Colonic mucosa (tissue), 4 donors: Measurements from ENCODE around the gene CDH4. TPM values are rescaled to one million over a fixed set of nuclear protein-coding genes. Genes with fewer than 3 reads are reported as not detected.

Source experiments
- DNase-seq: peaks from one replicate; pipeline ENCODE4 v3.0.0-alpha.2; 2020
- H3K27ac ChIP-seq: fragments of 200-600 bp; one replicate; pipeline ENCODE4 v1.8.0; 2021
- H3K27me3 ChIP-seq: fragments of 200-600 bp; one replicate; pipeline ENCODE4 v1.8.0; 2021
- H3K36me3 ChIP-seq: fragments of 200-600 bp; one replicate; pipeline ENCODE4 v1.8.0; 2021
- H3K4me1 ChIP-seq: fragments of 200-600 bp; one replicate; pipeline ENCODE4 v1.8.0; 2021; ENCODE audit warnings: mild to moderate bottlenecking
- H3K4me3 ChIP-seq: fragments of 200-600 bp; one replicate; pipeline ENCODE4 v1.8.0; 2021
- H3K9ac ChIP-seq, 2 donors: one replicate each; pipeline ENCODE4 v1.7.0; 2013; ENCODE audit warnings: control low read depth in 2 of 2, low read depth in 2 of 2, low read length in 2 of 2
- H3K9me3 ChIP-seq: fragments of 200-600 bp; one replicate; pipeline ENCODE4 v1.8.0; 2021
- intact Hi-C: fragments of 100-400 bp; cut with DNase I; formaldehyde crosslinking; loops from one replicate; pipeline ENCODE4 v1.14.1; 2022
- total RNA-seq, 2 donors: library from RNA; stranded (reverse); fragmentation: NEBNext Ultra II Directional in 1 of 2; extraction: Animal tissue kit (Norgen Biotek cat#: 25700) in 1 of 2; gene quantifications; one replicate each; pipeline ENCODE4 v1.2.1, GENCODE V29; 2021
- TF ChIP-seq, protein P1 (sequence below): fragments of 200-600 bp; IDR thresholded peaks from one replicate; pipeline ENCODE4 v1.8.0; 2022; ENCODE audit warnings: antibody characterized with exemption, mild to moderate bottlenecking
- donor health status: healthy.
- donor health status: DM: no; HTN: no; CAD: no.
- donor health status: DM: no; HTN: no; CAD: no.

CDH4 gene
- total RNA-seq, 2 donors from 2014 or later = 0.08 TPM; not detected in 1

DNA sequence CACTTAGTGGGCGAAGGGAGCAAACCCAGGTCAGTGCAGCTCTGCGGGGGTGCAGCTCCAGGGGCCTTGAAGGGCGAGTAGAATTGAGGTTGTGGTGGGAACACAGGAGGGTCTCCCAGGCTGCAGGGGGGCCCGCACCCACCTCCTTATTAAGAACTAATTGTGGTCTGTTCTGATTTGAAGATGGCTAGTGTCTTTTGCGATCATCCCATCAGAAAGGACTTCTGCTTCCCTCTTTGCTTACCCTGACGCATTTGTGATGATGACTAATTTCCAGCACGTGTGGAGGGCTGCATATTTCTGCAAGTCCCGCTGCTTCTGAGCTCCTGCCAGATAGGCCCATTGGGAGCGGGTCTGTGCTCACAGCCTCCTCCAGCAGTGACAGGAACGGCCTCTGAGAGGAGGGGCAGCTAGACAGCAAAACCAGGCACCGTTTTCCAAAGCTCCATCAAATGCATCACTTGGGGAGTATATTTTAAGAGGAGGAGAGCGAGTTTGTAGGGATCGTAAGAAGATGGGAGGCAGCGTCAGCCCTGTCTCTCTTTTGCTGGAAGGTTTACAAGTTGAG lies 268.9 kb downstream of the CDH4 start:
- Histone ChIP-seq H3K4me3 (no peak overlapping the region), H3K9me3 (no peaks in the 10 kb centered on the region), H3K27me3 (no peaks in the 10 kb centered on the region), H3K36me3 (no peaks in the 10 kb centered on the region), H3K27ac (no peak overlapping the region), H3K4me1 (no peaks in the 10 kb centered on the region), H3K9ac (no peak overlapping the region)
- TF ChIP-seq, protein P1, sequence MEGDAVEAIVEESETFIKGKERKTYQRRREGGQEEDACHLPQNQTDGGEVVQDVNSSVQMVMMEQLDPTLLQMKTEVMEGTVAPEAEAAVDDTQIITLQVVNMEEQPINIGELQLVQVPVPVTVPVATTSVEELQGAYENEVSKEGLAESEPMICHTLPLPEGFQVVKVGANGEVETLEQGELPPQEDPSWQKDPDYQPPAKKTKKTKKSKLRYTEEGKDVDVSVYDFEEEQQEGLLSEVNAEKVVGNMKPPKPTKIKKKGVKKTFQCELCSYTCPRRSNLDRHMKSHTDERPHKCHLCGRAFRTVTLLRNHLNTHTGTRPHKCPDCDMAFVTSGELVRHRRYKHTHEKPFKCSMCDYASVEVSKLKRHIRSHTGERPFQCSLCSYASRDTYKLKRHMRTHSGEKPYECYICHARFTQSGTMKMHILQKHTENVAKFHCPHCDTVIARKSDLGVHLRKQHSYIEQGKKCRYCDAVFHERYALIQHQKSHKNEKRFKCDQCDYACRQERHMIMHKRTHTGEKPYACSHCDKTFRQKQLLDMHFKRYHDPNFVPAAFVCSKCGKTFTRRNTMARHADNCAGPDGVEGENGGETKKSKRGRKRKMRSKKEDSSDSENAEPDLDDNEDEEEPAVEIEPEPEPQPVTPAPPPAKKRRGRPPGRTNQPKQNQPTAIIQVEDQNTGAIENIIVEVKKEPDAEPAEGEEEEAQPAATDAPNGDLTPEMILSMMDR = no peak
- no peak for DNase-seq
- intact Hi-C loops = no loop called here

DNA sequence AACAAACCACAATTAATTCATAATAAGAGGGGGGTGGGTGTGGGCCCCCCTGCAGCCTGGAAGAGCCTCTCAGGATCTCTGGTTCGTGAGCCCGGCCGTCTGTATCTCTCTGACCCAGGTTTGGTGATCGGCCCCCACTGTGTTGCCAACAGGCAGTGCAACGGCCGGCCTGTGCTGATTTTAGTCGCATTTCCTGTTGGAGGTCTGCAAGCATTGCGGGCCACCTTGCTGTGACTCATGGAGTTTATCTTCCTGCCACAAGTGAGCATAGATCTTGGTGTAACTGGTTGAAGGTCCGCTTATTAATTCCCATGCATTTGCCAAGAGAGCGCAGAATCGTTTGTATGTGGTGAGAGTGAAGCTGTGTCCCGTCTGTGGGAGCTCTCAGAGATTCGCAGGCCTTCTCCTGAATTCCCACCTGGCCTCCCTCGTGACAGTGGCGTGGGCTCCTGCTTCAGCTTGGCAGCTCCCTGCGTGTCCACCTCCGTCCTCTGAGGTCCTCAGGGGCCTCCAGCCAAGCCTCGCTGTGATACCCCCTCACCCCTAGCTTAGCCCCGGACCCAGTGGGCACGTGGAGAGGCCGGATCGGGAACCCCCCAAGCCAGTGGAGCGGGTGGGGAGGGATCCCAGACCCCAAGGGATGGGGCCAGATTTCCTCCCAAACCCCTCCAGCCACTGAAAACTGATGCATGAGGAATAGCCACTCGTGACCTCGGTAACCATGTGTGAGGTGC lies 269.8 kb downstream of the CDH4 start:
- Histone ChIP-seq H3K9ac (no peak overlapping the region), H3K9me3 (no peaks in the 10 kb centered on the region), H3K27ac (no peak overlapping the region), H3K4me1 (no peaks in the 10 kb centered on the region), H3K4me3 (no peak overlapping the region), H3K27me3 (no peaks in the 10 kb centered on the region), H3K36me3 (no peaks in the 10 kb centered on the region)
- DNase-seq = no peak
- intact Hi-C loops = no loop called here
- TF ChIP-seq, protein P1 = no peak

DNA sequence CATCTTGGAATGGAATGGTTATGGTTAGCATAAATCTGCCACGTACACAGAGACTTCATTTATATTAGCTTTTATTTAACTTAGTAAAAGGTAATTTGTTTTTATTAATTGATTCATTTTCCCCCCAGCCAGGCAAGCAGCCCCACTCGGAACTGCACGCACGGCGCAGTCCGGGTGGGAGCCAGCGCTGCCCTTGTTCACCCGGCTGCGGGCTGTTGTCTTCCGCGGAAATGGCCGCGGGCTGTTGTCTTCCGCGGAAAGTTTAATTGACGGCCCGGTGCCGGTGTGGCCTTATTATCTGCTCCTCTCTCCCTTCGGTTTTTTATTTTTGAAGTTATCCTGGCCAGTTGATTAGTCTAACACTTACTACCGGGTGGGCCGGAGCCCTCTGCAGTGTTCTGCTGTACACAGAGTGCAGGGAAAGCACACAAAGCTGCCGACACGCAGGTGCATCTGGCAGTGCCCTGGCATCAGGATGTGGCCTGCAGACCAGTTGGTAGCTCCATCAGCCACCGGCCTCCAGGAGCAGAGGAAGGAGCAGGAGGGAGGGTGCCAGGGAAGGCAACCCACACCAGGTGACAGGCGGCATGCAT lies 270.5 kb downstream of the CDH4 start:
- no peaks in the 10 kb centered on the region for H3K27me3 ChIP-seq
- H3K4me1 ChIP-seq = no peaks in the 10 kb centered on the region
- intact Hi-C loops = no loop called here
- no peaks in the 10 kb centered on the region for H3K36me3 ChIP-seq
- no peak overlapping the region for H3K9ac ChIP-seq
- H3K27ac ChIP-seq = no peak overlapping the region
- H3K9me3 ChIP-seq = no peaks in the 10 kb centered on the region
- no peak overlapping the region for H3K4me3 ChIP-seq
- TF ChIP-seq, protein P1 = no peak
- no peak for DNase-seq

DNA sequence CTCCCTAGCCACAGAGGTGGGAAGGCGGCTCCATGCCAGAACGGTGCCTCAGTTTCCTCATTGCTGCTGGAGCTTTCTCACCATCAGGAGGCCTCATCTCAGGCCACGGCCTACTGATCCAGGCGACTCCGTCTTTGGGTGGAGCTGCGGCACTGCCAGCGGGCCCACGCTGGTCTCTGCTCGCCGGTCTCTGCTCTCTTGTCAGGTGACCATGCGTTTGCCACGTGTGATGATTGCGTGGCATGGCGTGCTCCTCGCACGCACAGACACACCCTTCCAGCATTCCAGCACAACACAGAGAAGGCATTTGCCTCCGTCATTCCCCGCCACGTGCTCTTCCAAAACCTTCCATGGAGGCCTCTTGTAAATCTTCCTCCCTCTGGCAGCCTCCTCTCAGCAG lies 271.1 kb downstream of the CDH4 start:
- DNase-seq = no peak
- TF ChIP-seq, protein P1 = no peak
- intact Hi-C loops = no loop called here
- H3K36me3 ChIP-seq = no peaks in the 10 kb centered on the region
- H3K9me3 ChIP-seq = no peaks in the 10 kb centered on the region
- H3K27me3 ChIP-seq = no peaks in the 10 kb centered on the region
- no peaks in the 10 kb centered on the region for H3K4me1 ChIP-seq
- no peak overlapping the region for H3K4me3 ChIP-seq
- H3K9ac ChIP-seq = no peak overlapping the region
- H3K27ac ChIP-seq = no peak overlapping the region

DNA sequence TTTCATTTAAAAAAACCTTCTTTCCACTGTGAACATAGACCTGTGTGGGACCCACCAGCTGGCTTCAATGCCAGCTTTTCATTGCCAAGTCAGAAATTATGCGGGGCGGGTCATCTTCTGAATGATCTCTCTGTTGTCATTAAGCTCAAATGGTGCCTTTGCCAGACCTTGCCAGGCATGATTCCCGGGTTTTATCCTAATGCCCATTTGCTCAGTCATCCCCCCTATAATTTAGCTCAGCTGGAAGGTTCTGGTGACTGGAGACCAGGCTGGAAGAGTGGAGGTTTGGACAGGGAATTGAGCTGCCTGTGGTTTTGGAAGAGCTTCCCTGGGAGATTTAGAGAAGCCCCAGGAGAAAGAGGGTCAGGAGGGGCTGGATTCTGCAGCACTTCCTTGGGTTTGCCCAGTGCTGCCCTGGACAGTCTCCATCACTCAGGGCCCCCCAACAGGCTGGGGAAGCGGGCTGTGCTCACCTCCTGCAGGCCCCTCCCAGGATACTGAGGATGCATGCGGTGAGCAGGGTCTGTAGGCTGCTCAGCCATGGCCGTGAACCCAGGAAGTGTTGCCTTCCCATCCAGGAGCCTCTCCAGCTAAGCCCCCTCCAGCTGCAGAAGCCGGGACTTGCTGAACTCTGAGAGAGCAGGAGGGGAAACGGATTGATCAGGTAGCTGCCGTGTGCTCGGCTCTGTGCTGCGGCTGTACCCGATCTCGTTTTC lies 273.0 kb downstream of the CDH4 start:
- H3K9ac ChIP-seq = no peak overlapping the region
- intact Hi-C loops = no loop called here
- no peaks in the 10 kb centered on the region for H3K4me1 ChIP-seq
- H3K27ac ChIP-seq = no peak overlapping the region
- H3K9me3 ChIP-seq = no peaks in the 10 kb centered on the region
- no peak for DNase-seq
- TF ChIP-seq, protein P1 = no peak
- H3K4me3 ChIP-seq = no peak overlapping the region
- H3K36me3 ChIP-seq = no peaks in the 10 kb centered on the region
- no peaks in the 10 kb centered on the region for H3K27me3 ChIP-seq
